ENCODE data around the gene LYZL4.

GRCh38 chr3:42351207-42351606, 59.2 kb downstream of the LYZL4 start:
- TF ChIP-seq CTCF (IDR thresholded peaks at IDR 0.05; ENCODE audit: low read depth, low read length) (no peak), EZH2phosphoT487 (IDR thresholded peaks at IDR 0.05; ENCODE audit: low read depth) (no peak)

Data from OCI-LY3 (cell line).